ENCODE results near the gene TRMT112. TPM values are rescaled to one million over a fixed set of nuclear protein-coding genes. Genes with fewer than 3 reads are reported as not detected.

TRMT112 gene
- total RNA-seq, 1 donor from 2014 or later, result 156 TPM

DNA sequence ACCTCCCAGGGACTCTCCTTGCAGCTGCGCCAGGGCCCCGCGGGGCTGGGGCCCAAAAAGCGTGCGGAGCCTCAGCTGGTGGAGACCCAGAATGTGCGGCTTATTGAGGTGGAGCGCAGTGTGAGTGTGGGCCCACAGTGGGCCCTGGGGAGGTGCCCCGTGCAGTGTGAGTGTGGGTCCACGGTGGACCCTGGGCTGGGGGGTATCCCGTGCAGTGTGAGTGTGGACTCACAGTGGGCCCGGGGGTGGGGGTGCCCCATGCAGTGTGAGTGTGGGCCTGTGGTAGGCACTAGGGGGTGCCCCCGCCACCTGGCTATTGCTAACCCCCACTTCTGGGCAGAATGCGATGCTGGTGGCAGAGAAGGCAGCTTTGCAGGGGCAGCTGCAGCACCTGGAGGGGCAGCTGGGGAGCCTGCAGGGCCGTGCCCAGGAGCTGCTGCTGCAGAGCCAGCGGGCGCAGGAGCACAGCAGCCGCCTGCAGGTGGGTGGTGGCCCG is 33.8 kb upstream of the TRMT112 start:
- CTCF ChIA-PET, result interaction anchor here (9.3 kb wide), 1 partner anchor 34 kb away, joined by 138 read pairs; the partner anchor contains the start of genes PRDX5 and TRMT112
- no peak for TF ChIP-seq CTCF (IDR thresholded peaks at IDR 0.05)
- Mint-ChIP-seq H3K4me1 (peaks cover 7% of the 10 kb centered on the region), H3K9me3 (no peaks in the 10 kb centered on the region), H3K4me3 (no peak overlapping the region), H3K36me3 (ENCODE audit: low read depth) (peaks cover 32% of the 10 kb centered on the region), H3K27me3 (no peaks in the 10 kb centered on the region), H3K27ac (no peak overlapping the region)
- POLR2A ChIA-PET, result interaction anchor here (6.0 kb wide), 1 partner anchor 10 kb away, joined by 43 read pairs; the partner anchor contains the start of gene CCDC88B
- intact Hi-C loops (cut with micrococcal nuclease), result no loop called here
- ATAC-seq (ENCODE audit: low read depth), result peak; percentile 29
- no peak for DNase-seq

- ChIA-PET POLR2A (interaction anchor here (1.0 kb wide), 1 partner anchor 32 kb away, joined by 3 read pairs; the partner anchor contains the start of genes PRDX5 and TRMT112), CTCF (interaction anchor here (9.3 kb wide), 1 partner anchor 32 kb away, joined by 138 read pairs; the partner anchor contains the start of genes PRDX5 and TRMT112)
- intact Hi-C loops (cut with micrococcal nuclease), result no loop called here
- H3K27ac Mint-ChIP-seq, result no peak overlapping the region
- H3K4me3 Mint-ChIP-seq, result no peak overlapping the region
- DNase-seq (no peak), ATAC-seq (ENCODE audit: low read depth) (no peak)
- peaks cover 4% of the 10 kb centered on the region for H3K4me1 Mint-ChIP-seq
- no peaks in the 10 kb centered on the region for H3K27me3 Mint-ChIP-seq
- H3K36me3 Mint-ChIP-seq (ENCODE audit: low read depth), result peaks cover 41% of the 10 kb centered on the region
- TF ChIP-seq CTCF (IDR thresholded peaks at IDR 0.05), result no peak
- H3K9me3 Mint-ChIP-seq, result no peaks in the 10 kb centered on the region
These were observed 32.0 kb upstream of the TRMT112 start for GRCh38 chr11:64349404-64349803.

- no peak for ATAC-seq (ENCODE audit: low read depth)
- peaks cover 4% of the 10 kb centered on the region for H3K4me1 Mint-ChIP-seq
- ChIA-PET POLR2A (interaction anchor here (0.6 to 1.0 kb wide), 2 partner anchors 31 to 104 kb away, joined by 3 to 4 read pairs; partner anchors contain the start of genes PRDX5 and TRMT112), CTCF (interaction anchor here (9.3 kb wide), 1 partner anchor 31 kb away, joined by 138 read pairs; the partner anchor contains the start of genes PRDX5 and TRMT112)
- H3K9me3 Mint-ChIP-seq, result no peaks in the 10 kb centered on the region
- no peak for DNase-seq
- no peak for TF ChIP-seq CTCF (IDR thresholded peaks at IDR 0.05)
- H3K4me3 Mint-ChIP-seq, result no peak overlapping the region
- peaks cover 43% of the 10 kb centered on the region for H3K36me3 Mint-ChIP-seq (ENCODE audit: low read depth)
- no peak overlapping the region for H3K27ac Mint-ChIP-seq
- H3K27me3 Mint-ChIP-seq, result no peaks in the 10 kb centered on the region
- intact Hi-C loops (cut with micrococcal nuclease), result no loop called here
These were observed 31.6 kb upstream of the TRMT112 start for GRCh38 chr11:64349025-64349387.

DNA sequence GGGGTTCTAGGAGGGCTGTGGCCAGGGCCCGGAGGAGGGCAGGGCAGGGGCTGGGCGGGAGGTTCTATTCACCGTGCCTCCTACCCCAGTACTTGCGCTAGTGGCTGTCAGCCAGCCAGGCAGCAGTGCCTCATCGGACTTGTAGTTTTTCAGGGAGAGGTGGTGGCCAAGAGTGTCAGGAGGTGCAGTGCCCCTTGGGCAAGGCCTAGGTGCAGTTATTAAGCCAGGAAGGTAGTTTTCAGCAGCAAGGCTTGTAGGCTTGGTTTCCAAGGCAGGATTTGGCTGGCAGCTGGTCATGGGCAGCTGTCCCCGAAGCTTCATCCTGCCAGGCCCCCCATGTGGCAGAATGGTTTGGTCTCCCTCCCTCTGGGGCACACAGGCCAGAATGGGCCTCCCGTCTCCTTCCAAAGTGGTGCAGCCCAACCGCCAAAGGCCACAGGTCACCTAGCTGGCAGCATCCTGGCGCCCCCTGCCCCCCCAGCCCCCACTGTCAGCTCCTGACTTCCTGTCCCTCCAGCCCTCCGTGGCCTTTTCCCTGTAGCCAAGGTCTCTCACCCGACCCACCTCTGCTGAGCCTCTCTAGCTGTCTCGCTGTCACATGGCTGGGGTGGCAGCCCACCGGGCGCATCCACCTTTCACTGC is 31.1 kb upstream of the TRMT112 start:
- Mint-ChIP-seq H3K27me3 (no peaks in the 10 kb centered on the region), H3K27ac (no peak overlapping the region), H3K4me3 (no peak overlapping the region), H3K36me3 (ENCODE audit: low read depth) (peaks cover 43% of the 10 kb centered on the region), H3K9me3 (no peaks in the 10 kb centered on the region), H3K4me1 (peaks cover 4% of the 10 kb centered on the region)
- ATAC-seq (ENCODE audit: low read depth) (no peak), DNase-seq (no peak)
- intact Hi-C loops (cut with micrococcal nuclease), result no loop called here
- no peak for TF ChIP-seq CTCF (IDR thresholded peaks at IDR 0.05)
- CTCF ChIA-PET, result no interaction called here
- POLR2A ChIA-PET, result interaction anchor here (0.6 to 1.0 kb wide), 2 partner anchors 31 to 103 kb away, joined by 3 to 4 read pairs; partner anchors contain the start of genes PRDX5 and TRMT112

DNA sequence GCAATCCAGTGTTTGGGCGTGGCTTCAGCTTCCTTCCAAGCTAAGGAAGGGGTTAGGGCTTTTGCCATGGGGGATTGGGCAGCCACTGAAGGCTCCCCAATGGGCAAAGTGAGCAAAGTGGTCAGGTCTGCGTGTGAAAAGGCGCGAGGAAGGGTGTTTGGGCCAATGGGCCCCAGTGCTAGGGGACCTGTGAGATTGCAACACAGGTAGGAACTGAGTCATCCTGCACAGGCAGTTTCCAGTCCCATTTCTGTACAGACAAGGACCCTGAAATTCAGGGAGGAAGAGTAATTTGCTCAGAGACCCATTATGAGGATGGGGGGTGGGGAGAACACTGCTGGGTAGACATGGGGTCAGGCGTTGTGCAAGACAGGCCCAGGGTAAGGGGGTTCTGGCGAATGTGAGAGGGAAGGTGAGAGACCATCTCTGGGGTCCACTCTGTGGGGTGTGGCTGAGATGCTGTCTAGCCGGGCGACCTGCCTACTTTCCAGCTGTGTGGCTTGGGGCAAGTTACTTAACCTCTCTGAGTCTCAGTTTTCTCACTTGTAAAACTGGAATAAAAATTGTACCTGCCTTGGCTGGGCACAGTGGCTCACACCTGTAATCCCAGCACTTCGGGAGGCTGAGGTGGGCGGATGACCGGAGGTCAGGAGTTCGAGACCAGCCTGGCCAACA is 30.0 kb upstream of the TRMT112 start:
- H3K4me1 Mint-ChIP-seq, result peaks cover 7% of the 10 kb centered on the region
- POLR2A ChIA-PET, result no interaction called here
- ATAC-seq (ENCODE audit: low read depth), result no peak
- TF ChIP-seq CTCF (IDR thresholded peaks at IDR 0.05), result no peak
- H3K4me3 Mint-ChIP-seq, result no peak overlapping the region
- DNase-seq, result no peak
- H3K27me3 Mint-ChIP-seq, result no peaks in the 10 kb centered on the region
- no peak overlapping the region for H3K27ac Mint-ChIP-seq
- H3K9me3 Mint-ChIP-seq, result no peaks in the 10 kb centered on the region
- peaks cover 48% of the 10 kb centered on the region for H3K36me3 Mint-ChIP-seq (ENCODE audit: low read depth)
- intact Hi-C loops (cut with micrococcal nuclease), result no loop called here
- CTCF ChIA-PET, result no interaction called here

Data from activated B cell treated with CpG ODN at 0.5 μM for 24 hours (primary cell).